HG03565 (cell line): ENCODE results near the gene ANKRD2.
"Not testable (repeated sequence)": the region's sequence is repeated elsewhere in the genome, so short reads cannot be mapped to it uniquely, and the experiment has no call there.

ENCODE experiments used
- ATAC-seq: cut with Tn5 transposase; IDR thresholded peaks from one replicate; pipeline ENCODE4 v1.9.1; 2021; ENCODE audit warnings: mild to moderate bottlenecking, moderate library complexity; ENCODE audit not compliant: unreplicated experiment

The ANKRD2 gene

GRCh38 chr10:97546456-97547270 is 25.9 kb upstream of the ANKRD2 start:
- no peak for ATAC-seq

GRCh38 chr10:97547271-97547600 is 25.3 kb upstream of the ANKRD2 start:
- ATAC-seq = no peak

GRCh38 chr10:97547962-97548361 is 24.6 kb upstream of the ANKRD2 start:
- no peak for ATAC-seq

GRCh38 chr10:97548828-97549455 is 23.6 kb upstream of the ANKRD2 start:
- no peak for ATAC-seq

GRCh38 chr10:97549587-97550322 is 22.8 kb upstream of the ANKRD2 start:
- no peak for ATAC-seq

GRCh38 chr10:97550336-97551149 is 22.0 kb upstream of the ANKRD2 start:
- no peak for ATAC-seq

- ATAC-seq = no peak
Measured at GRCh38 chr10:97551271-97551670, 21.3 kb upstream of the ANKRD2 start.

GRCh38 chr10:97553575-97554031 is 19.0 kb upstream of the ANKRD2 start:
- ATAC-seq = no peak

GRCh38 chr10:97554336-97554735 is 18.2 kb upstream of the ANKRD2 start:
- not testable (repeated sequence) for ATAC-seq

- not testable (repeated sequence) for ATAC-seq
Measured at GRCh38 chr10:97555541-97555940, 17.0 kb upstream of the ANKRD2 start.

GRCh38 chr10:97560731-97561381 is 11.7 kb upstream of the ANKRD2 start:
- not testable (repeated sequence) for ATAC-seq

GRCh38 chr10:97561386-97562077 is 11.0 kb upstream of the ANKRD2 start:
- ATAC-seq = not testable (repeated sequence)

GRCh38 chr10:97562329-97562728 is 10.2 kb upstream of the ANKRD2 start:
- ATAC-seq = not testable (repeated sequence)

GRCh38 chr10:97563337-97563736 is 9.2 kb upstream of the ANKRD2 start:
- no peak for ATAC-seq

- no peak for ATAC-seq
Measured at GRCh38 chr10:97564776-97565175, 7.8 kb upstream of the ANKRD2 start.

GRCh38 chr10:97566336-97566996 is 6.1 kb upstream of the ANKRD2 start:
- no peak for ATAC-seq

GRCh38 chr10:97567891-97568290 is 4.7 kb upstream of the ANKRD2 start:
- no peak for ATAC-seq

- ATAC-seq = no peak
Measured at GRCh38 chr10:97570146-97570788, 2.3 kb upstream of the ANKRD2 start.
